SK-N-SH (cell line): Measurements from ENCODE around the gene ARID1B. TPM values are rescaled to one million over a fixed set of nuclear protein-coding genes. Genes with fewer than 3 reads are reported as not detected.

ENCODE experiments used
- CTCF ChIA-PET: fragments of 300-600, 350-600 bp; formaldehyde crosslinking; extraction: SDS; loops from one replicate; lab custom pipeline; 2021; lab: Yijun Ruan, JAX
- POLR2A ChIA-PET: fragments of 350-600 bp; sonication (Branson Sonifier 250); formaldehyde crosslinking; extraction: SDS; loops from one replicate; lab custom pipeline; 2020; ENCODE audit warnings: antibody characterized with exemption, inconsistent platforms; lab: Yijun Ruan, JAX
- DNase-seq: peaks from one replicate; pipeline ENCODE4 v3.0.0; 2012
- H2AFZ ChIP-seq: fragments of 200-600 bp; sonication (generic); 2 replicates; pipeline ENCODE4 v1.8.1; 2016; ENCODE audit warnings: antibody characterized with exemption, mild to moderate bottlenecking, low read depth
- H3F3A ChIP-seq: fragments of 200-600 bp; sonication (generic); replicated peaks from 2 replicates; pipeline ENCODE3; 2016; ENCODE audit warnings: antibody characterized with exemption, mild to moderate bottlenecking; ENCODE audit not compliant: insufficient read depth
- H3K27ac ChIP-seq, 2 experiments: fragments of 200-500 bp in 1 of 2; fragments of 200-600 bp in 1 of 2; sonication (Bioruptor generic) in 1 of 2; sonication (generic), shearing (Covaris generic) in 1 of 2; 2 replicates each; pipeline versions ENCODE4 v1.5.1 to v1.6.1; 2014 to 2016; ENCODE audit warnings: low read depth in 2 of 2, inconsistent platforms in 1 of 2, low read length in 1 of 2, mild to moderate bottlenecking in 1 of 2, mixed read lengths in 1 of 2
- H3K27me3 ChIP-seq: fragments of 200-600 bp; sonication (generic), shearing (Covaris generic); 2 replicates; pipeline ENCODE4 v1.6.1; 2016; ENCODE audit warnings: mixed run types; ENCODE audit not compliant: insufficient read depth
- H3K36me3 ChIP-seq, 2 experiments: fragments of 200-500 bp in 1 of 2; fragments of 200-600 bp in 1 of 2; sonication (Bioruptor generic) in 1 of 2; sonication (generic) in 1 of 2; replicated peaks in 1 of 2; 2 replicates each; pipeline versions ENCODE3 to v1.5.1; 2014 to 2016; ENCODE audit warnings: low read length in 1 of 2, mild to moderate bottlenecking in 1 of 2; ENCODE audit not compliant: insufficient read depth in 2 of 2, control insufficient read depth in 1 of 2
- H3K4me1 ChIP-seq, 2 experiments: fragments of 200-500 bp in 1 of 2; fragments of 200-600 bp in 1 of 2; sonication (Bioruptor generic) in 1 of 2; sonication (generic), shearing (Covaris generic) in 1 of 2; 2 replicates each; pipeline versions ENCODE4 v1.5.1 to v1.6.1; 2014 to 2016; ENCODE audit warnings: low read depth in 1 of 2, low read length in 1 of 2, mixed run types in 1 of 2; ENCODE audit not compliant: insufficient read depth in 2 of 2, control insufficient read depth in 1 of 2
- H3K4me2 ChIP-seq: fragments of 200-600 bp; sonication (generic), shearing (Covaris generic); 2 replicates; pipeline ENCODE4 v1.6.1; 2017; ENCODE audit warnings: mixed run types
- H3K4me3 ChIP-seq, 2 experiments: fragments of 200-500 bp in 1 of 2; fragments of 200-600 bp in 1 of 2; sonication (Bioruptor generic) in 1 of 2; sonication (generic), shearing (Covaris generic) in 1 of 2; 2 replicates each; pipeline versions ENCODE4 v1.5.1 to v1.8.1; 2014 to 2016; ENCODE audit warnings: low read depth in 2 of 2, inconsistent platforms in 1 of 2, low read length in 1 of 2, mild to moderate bottlenecking in 1 of 2, mixed read lengths in 1 of 2, moderate library complexity in 1 of 2
- H3K79me2 ChIP-seq: fragments of 200-600 bp; sonication (generic); 2 replicates; pipeline ENCODE4 v1.8.1; 2017; ENCODE audit warnings: mild to moderate bottlenecking; ENCODE audit not compliant: insufficient read depth
- H3K9ac ChIP-seq: fragments of 200-600 bp; sonication (generic); 2 replicates; pipeline ENCODE4 v1.6.1; 2017; ENCODE audit warnings: mixed run types
- H3K9me2 ChIP-seq: fragments of 200-600 bp; sonication (generic); 2 replicates; pipeline ENCODE4 v1.6.1; 2017; ENCODE audit warnings: mixed run types
- H3K9me3 ChIP-seq: fragments of 200-600 bp; sonication (generic); 2 replicates; pipeline ENCODE4 v1.6.1; 2017; ENCODE audit warnings: mixed run types, mild to moderate bottlenecking, moderate library complexity
- H4K20me1 ChIP-seq: fragments of 200-600 bp; sonication (generic); 2 replicates; pipeline ENCODE4 v1.6.1; 2017; ENCODE audit warnings: mild to moderate bottlenecking, mixed run types; ENCODE audit not compliant: insufficient read depth
- ELF1 ChIP-seq: IDR thresholded peaks from 2 replicates; pipeline ENCODE4 v1.4.0; 2012
- EP300 ChIP-seq, 2 experiments: IDR thresholded peaks; 2 replicates each; pipeline versions ENCODE4 v1.4.0 to v1.6.1; 2012; ENCODE audit warnings: borderline replicate concordance in 1 of 2, low read depth in 1 of 2, low read length in 1 of 2
- EZH2phosphoT487 ChIP-seq: fragments of 200-600 bp; sonication (generic); IDR thresholded peaks from 2 replicates; pipeline ENCODE4 v1.6.1; 2017; ENCODE audit warnings: low read depth, mixed run types, mild to moderate bottlenecking, antibody characterized with exemption, moderate library complexity, borderline replicate concordance
- FOXJ3 ChIP-seq: sonication (generic); formaldehyde crosslinking; IDR thresholded peaks from 2 replicates; pipeline ENCODE4 v1.5.1; 2020; ENCODE audit warnings: mild to moderate bottlenecking, missing genetic modification reagents
- GABPA ChIP-seq: IDR thresholded peaks from 2 replicates; pipeline ENCODE4 v1.4.0; 2012; ENCODE audit warnings: low read depth, mild to moderate bottlenecking
- GATA2 ChIP-seq: sonication (generic); formaldehyde crosslinking; IDR thresholded peaks from 2 replicates; pipeline ENCODE4 v1.5.0; 2020; ENCODE audit warnings: mild to moderate bottlenecking, missing genetic modification reagents
- JUND ChIP-seq: IDR thresholded peaks from 2 replicates; pipeline ENCODE4 v1.4.0; 2012
- NFIC ChIP-seq: IDR thresholded peaks from 2 replicates; pipeline ENCODE4 v1.4.0; 2012; ENCODE audit warnings: borderline replicate concordance
- NRF1 ChIP-seq: IDR thresholded peaks from 2 replicates; pipeline ENCODE4 v1.6.1; 2012; ENCODE audit warnings: low read depth, mild to moderate bottlenecking, low read length
- POLR2AphosphoS5 ChIP-seq: IDR thresholded peaks from 2 replicates; pipeline ENCODE4 v1.6.1; 2012; ENCODE audit warnings: low read depth, low read length
- RCOR1 ChIP-seq: fragments of 150-350 bp; IDR thresholded peaks from 2 replicates; pipeline ENCODE4 v1.6.1; 2017; ENCODE audit warnings: antibody characterized with exemption, low read length
- RFX5 ChIP-seq: IDR thresholded peaks from 2 replicates; pipeline ENCODE4 v1.6.1; 2012; ENCODE audit warnings: mild to moderate bottlenecking, improper control_type of control experiment, low read length
- SIN3A ChIP-seq: IDR thresholded peaks from 2 replicates; pipeline ENCODE4 v1.6.1; 2012; ENCODE audit warnings: low read depth, mild to moderate bottlenecking, low read length, moderate library complexity, borderline replicate concordance
- TAF1 ChIP-seq: IDR thresholded peaks from 2 replicates; pipeline ENCODE4 v1.6.1; 2012; ENCODE audit warnings: low read depth, mild to moderate bottlenecking, low read length, moderate library complexity, borderline replicate concordance
- TCF12 ChIP-seq: IDR thresholded peaks from 2 replicates; pipeline ENCODE4 v1.4.0; 2012
- TEAD4 ChIP-seq: IDR thresholded peaks from 2 replicates; pipeline ENCODE4 v1.4.0; 2012; ENCODE audit warnings: mild to moderate bottlenecking, borderline replicate concordance; ENCODE audit not compliant: insufficient read depth
- YY1 ChIP-seq: IDR thresholded peaks from 2 replicates; pipeline ENCODE4 v1.4.0; 2012; ENCODE audit warnings: low read depth, mild to moderate bottlenecking
- WGBS: methylation state at CpG from one replicate; pipeline ENCODE4 v1.1.6; 2017; ENCODE audit warnings: low lambda C conversion rate; 5-methylcytosine and 5-hydroxymethylcytosine counted together
- polyA plus RNA-seq, 3 experiments: library from polyadenylated mRNA; depleted of rRNA; stranded (reverse); fragments of >200 nt; gene quantifications; 2 replicates each; pipeline ENCODE4 v1.2.3, GENCODE V29; 2012
- TF ChIP-seq, protein P1 (sequence below): IDR thresholded peaks from 2 replicates; pipeline ENCODE4 v1.4.0; 2012; ENCODE audit warnings: low read depth, borderline replicate concordance
- TF ChIP-seq, protein P2 (sequence below): fragments of 200-600 bp; sonication (generic); IDR thresholded peaks from 2 replicates; pipeline ENCODE4 v1.6.1; 2017; ENCODE audit warnings: antibody characterized with exemption, mild to moderate bottlenecking, moderate library complexity
- TF ChIP-seq, protein P3 (sequence below): IDR thresholded peaks from 2 replicates; pipeline ENCODE4 v1.4.0; 2012; ENCODE audit warnings: low read depth, borderline replicate concordance
- TF ChIP-seq, protein P4 (sequence below): fragments of 150-350 bp; IDR thresholded peaks from 2 replicates; pipeline ENCODE4 v1.6.1; 2016; ENCODE audit warnings: mild to moderate bottlenecking, low read depth, low read length

ARID1B gene
- polyA plus RNA-seq, 1 of the 3 experiments (the other 2 are of a cell fraction) = 13.6 TPM

DNA sequence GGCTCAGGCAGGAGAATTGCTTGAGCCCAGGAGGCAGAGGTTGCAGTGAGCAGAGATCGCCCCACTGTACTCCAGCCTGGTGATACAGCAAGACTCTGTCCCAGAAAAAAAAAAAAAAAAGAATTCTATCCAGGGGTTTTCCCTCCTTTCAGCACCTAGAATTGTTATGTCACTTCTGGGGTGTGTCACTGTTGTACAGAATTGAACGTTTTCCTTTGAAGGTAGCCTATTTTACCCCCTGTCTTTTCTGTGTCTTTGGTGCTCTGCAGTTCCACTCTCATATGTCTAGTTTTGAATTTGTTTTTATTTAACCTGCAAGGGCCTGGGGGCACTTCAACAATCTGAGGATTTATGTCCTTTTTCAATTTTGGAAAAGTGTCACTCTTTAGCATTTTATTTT is 19.3 kb upstream of the ARID1B start:
- Histone ChIP-seq H4K20me1 (no peaks in the 10 kb centered on the region), H3K9ac (no peak overlapping the region), H3K79me2 (no peaks in the 10 kb centered on the region), H3K9me3 (no peaks in the 10 kb centered on the region), H3K36me3 (no peaks in the 10 kb centered on the region), H3K4me1 (no peaks in the 10 kb centered on the region), H3F3A (no peaks in the 10 kb centered on the region), H3K27ac (no peak overlapping the region), H3K4me3 (no peak overlapping the region), H2AFZ (no peak overlapping the region), H3K9me2 (no peaks in the 10 kb centered on the region), H3K4me2 (no peak overlapping the region), H3K27me3 (no peaks in the 10 kb centered on the region)
- POLR2A ChIA-PET = no interaction called here
- CTCF ChIA-PET = interaction anchor here (1.0 kb wide), 1 partner anchor 13 kb away, joined by 3 read pairs; no protein-coding TSS in a partner anchor
- no peak for DNase-seq
- TF ChIP-seq GATA2 (CRISPR knock-in tag) = no peak
- TF ChIP-seq EZH2phosphoT487 = no peak
- TF ChIP-seq NRF1 = no peak
- TF ChIP-seq, protein P1, sequence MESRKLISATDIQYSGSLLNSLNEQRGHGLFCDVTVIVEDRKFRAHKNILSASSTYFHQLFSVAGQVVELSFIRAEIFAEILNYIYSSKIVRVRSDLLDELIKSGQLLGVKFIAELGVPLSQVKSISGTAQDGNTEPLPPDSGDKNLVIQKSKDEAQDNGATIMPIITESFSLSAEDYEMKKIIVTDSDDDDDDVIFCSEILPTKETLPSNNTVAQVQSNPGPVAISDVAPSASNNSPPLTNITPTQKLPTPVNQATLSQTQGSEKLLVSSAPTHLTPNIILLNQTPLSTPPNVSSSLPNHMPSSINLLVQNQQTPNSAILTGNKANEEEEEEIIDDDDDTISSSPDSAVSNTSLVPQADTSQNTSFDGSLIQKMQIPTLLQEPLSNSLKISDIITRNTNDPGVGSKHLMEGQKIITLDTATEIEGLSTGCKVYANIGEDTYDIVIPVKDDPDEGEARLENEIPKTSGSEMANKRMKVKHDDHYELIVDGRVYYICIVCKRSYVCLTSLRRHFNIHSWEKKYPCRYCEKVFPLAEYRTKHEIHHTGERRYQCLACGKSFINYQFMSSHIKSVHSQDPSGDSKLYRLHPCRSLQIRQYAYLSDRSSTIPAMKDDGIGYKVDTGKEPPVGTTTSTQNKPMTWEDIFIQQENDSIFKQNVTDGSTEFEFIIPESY = no peak
- no peak for TF ChIP-seq RFX5
- no peak for TF ChIP-seq EP300 (IDR thresholded peaks at IDR 0.05; ENCODE audit: borderline replicate concordance in 1 of 2, low read depth in 1 of 2, low read length in 1 of 2)
- no peak for TF ChIP-seq GABPA
- TF ChIP-seq JUND = no peak
- no peak for TF ChIP-seq NFIC
- no peak for TF ChIP-seq POLR2AphosphoS5
- TF ChIP-seq RCOR1 = no peak
- no peak for TF ChIP-seq TCF12
- TF ChIP-seq, protein P2, sequence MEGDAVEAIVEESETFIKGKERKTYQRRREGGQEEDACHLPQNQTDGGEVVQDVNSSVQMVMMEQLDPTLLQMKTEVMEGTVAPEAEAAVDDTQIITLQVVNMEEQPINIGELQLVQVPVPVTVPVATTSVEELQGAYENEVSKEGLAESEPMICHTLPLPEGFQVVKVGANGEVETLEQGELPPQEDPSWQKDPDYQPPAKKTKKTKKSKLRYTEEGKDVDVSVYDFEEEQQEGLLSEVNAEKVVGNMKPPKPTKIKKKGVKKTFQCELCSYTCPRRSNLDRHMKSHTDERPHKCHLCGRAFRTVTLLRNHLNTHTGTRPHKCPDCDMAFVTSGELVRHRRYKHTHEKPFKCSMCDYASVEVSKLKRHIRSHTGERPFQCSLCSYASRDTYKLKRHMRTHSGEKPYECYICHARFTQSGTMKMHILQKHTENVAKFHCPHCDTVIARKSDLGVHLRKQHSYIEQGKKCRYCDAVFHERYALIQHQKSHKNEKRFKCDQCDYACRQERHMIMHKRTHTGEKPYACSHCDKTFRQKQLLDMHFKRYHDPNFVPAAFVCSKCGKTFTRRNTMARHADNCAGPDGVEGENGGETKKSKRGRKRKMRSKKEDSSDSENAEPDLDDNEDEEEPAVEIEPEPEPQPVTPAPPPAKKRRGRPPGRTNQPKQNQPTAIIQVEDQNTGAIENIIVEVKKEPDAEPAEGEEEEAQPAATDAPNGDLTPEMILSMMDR = no peak
- TF ChIP-seq ELF1 = no peak
- 80% methylated on average over 2 of the region's 2 CpGs for WGBS

DNA sequence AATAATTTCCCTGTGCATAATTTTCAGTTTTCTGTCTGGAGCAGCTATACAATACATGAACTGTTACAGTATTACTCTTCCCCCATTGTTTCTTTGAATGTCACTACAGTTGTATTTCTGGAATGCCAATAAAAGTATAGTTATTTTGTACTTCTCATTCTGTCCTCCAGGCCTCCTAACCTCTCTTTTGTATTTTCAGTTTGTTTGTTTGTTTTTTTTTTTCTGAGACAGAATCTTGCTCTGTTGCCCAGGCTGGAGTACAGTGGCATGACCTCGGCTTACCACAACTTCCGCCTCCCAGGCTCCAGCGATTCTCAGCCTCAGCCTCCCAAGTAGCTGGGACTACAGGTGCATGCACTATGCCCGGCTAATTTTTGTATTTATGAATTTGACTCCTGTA is 16.8 kb upstream of the ARID1B start:
- no peaks in the 10 kb centered on the region for H3F3A ChIP-seq
- H3K9me3 ChIP-seq = no peaks in the 10 kb centered on the region
- H3K27me3 ChIP-seq = no peaks in the 10 kb centered on the region
- H3K9ac ChIP-seq = no peak overlapping the region
- H3K4me2 ChIP-seq = no peak overlapping the region
- no peaks in the 10 kb centered on the region for H3K9me2 ChIP-seq
- CTCF ChIA-PET = interaction anchor here (0.6 kb wide), 1 partner anchor 419 kb away, joined by 3 read pairs; no protein-coding TSS in a partner anchor
- no peak for DNase-seq
- H3K27ac ChIP-seq = no peak overlapping the region
- H2AFZ ChIP-seq = no peak overlapping the region
- no peak overlapping the region for H3K4me3 ChIP-seq
- POLR2A ChIA-PET = no interaction called here
- no peaks in the 10 kb centered on the region for H3K79me2 ChIP-seq
- WGBS = 92% methylated on average over 4 of the region's 4 CpGs
- no peaks in the 10 kb centered on the region for H3K36me3 ChIP-seq
- no peaks in the 10 kb centered on the region for H4K20me1 ChIP-seq
- H3K4me1 ChIP-seq = no peaks in the 10 kb centered on the region
- TF ChIP-seq FOXJ3 (CRISPR knock-in tag) = no peak
- TF ChIP-seq GABPA = no peak
- no peak for TF ChIP-seq YY1
- TF ChIP-seq, protein P2 = no peak
- TF ChIP-seq RCOR1 = no peak
- no peak for TF ChIP-seq TAF1
- no peak for TF ChIP-seq POLR2AphosphoS5
- no peak for TF ChIP-seq SIN3A
- no peak for TF ChIP-seq TEAD4
- no peak for TF ChIP-seq EP300 (IDR thresholded peaks at IDR 0.05; ENCODE audit: borderline replicate concordance in 1 of 2, low read depth in 1 of 2, low read length in 1 of 2)
- TF ChIP-seq, protein P3, sequence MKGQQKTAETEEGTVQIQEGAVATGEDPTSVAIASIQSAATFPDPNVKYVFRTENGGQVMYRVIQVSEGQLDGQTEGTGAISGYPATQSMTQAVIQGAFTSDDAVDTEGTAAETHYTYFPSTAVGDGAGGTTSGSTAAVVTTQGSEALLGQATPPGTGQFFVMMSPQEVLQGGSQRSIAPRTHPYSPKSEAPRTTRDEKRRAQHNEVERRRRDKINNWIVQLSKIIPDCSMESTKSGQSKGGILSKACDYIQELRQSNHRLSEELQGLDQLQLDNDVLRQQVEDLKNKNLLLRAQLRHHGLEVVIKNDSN = no peak
- TF ChIP-seq, protein P4, sequence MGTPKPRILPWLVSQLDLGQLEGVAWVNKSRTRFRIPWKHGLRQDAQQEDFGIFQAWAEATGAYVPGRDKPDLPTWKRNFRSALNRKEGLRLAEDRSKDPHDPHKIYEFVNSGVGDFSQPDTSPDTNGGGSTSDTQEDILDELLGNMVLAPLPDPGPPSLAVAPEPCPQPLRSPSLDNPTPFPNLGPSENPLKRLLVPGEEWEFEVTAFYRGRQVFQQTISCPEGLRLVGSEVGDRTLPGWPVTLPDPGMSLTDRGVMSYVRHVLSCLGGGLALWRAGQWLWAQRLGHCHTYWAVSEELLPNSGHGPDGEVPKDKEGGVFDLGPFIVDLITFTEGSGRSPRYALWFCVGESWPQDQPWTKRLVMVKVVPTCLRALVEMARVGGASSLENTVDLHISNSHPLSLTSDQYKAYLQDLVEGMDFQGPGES = no peak
